Activated B cell treated with CpG ODN at 0.5 μM for 24 hours (primary cell): ENCODE results near the gene BEST4. TPM values are rescaled to one million over a fixed set of nuclear protein-coding genes. Genes with fewer than 3 reads are reported as not detected.
A peak's percentile ranks its signal among the peaks of the same experiment; 100 is the strongest.

Source experiments
- ATAC-seq: fragments of 200-7000 bp; cut with Tn5 transposase; one replicate; pipeline ENCODE4 v1.10.0; 2021; ENCODE audit warnings: low read depth, mild to moderate bottlenecking, moderate library complexity
- CTCF ChIA-PET: fragments of 350-600 bp; sonication (Branson Sonifier 250); formaldehyde crosslinking; loops from one replicate; lab custom pipeline; 2021; ENCODE audit warnings: antibody characterized with exemption; lab: Charles Lee
- POLR2A ChIA-PET: fragments of 350-600 bp; sonication (Branson Sonifier 250); formaldehyde crosslinking; loops from one replicate; lab custom pipeline; 2021; ENCODE audit warnings: antibody characterized with exemption; lab: Charles Lee
- DNase-seq: peaks from one replicate; pipeline ENCODE4 v3.0.0; 2022
- H3K27ac Mint-ChIP-seq: one replicate; pipeline ENCODE4 v1.8.0; 2020; ENCODE audit warnings: mixed read lengths
- H3K27me3 Mint-ChIP-seq: one replicate; pipeline ENCODE4 v1.8.0; 2021; ENCODE audit warnings: mixed read lengths
- H3K36me3 Mint-ChIP-seq: one replicate; pipeline ENCODE4 v1.8.0; 2021; ENCODE audit warnings: low read depth, mixed read lengths
- H3K4me1 Mint-ChIP-seq: one replicate; pipeline ENCODE4 v1.8.0; 2021; ENCODE audit warnings: mixed read lengths
- H3K4me3 Mint-ChIP-seq: one replicate; pipeline ENCODE4 v1.8.0; 2020; ENCODE audit warnings: mild to moderate bottlenecking, mixed read lengths
- H3K9me3 Mint-ChIP-seq: one replicate; pipeline ENCODE4 v1.8.0; 2020; ENCODE audit warnings: mixed read lengths
- CTCF ChIP-seq: fragments of 200-600 bp; IDR thresholded peaks from one replicate; pipeline ENCODE4 v1.8.0; 2022; ENCODE audit warnings: antibody characterized with exemption, mild to moderate bottlenecking
- intact Hi-C: fragments of 100-400 bp; cut with micrococcal nuclease; formaldehyde crosslinking; loops from one replicate; pipeline ENCODE4 v1.15.1; 2024
- total RNA-seq: library from RNA; stranded (reverse); gene quantifications from 2 replicates; pipeline ENCODE4 v1.2.3, GENCODE V29; 2022

BEST4 gene
- total RNA-seq, 1 donor from 2014 or later = 0.62 TPM

GRCh38 chr1:44760876-44761275, 27.1 kb downstream of the BEST4 start:
- CTCF ChIA-PET = no interaction called here
- no peaks in the 10 kb centered on the region for H3K27me3 Mint-ChIP-seq
- DNase-seq = no peak
- H3K36me3 Mint-ChIP-seq = no peaks in the 10 kb centered on the region
- no peak for ATAC-seq
- peaks cover 13% of the 10 kb centered on the region for H3K4me1 Mint-ChIP-seq
- H3K9me3 Mint-ChIP-seq = no peaks in the 10 kb centered on the region
- H3K27ac Mint-ChIP-seq = no peak overlapping the region
- TF ChIP-seq CTCF = no peak
- intact Hi-C loops = no loop called here
- POLR2A ChIA-PET = interaction anchor here (0.9 to 1.8 kb wide), 2 partner anchors 15 to 40 kb away, joined by 3 to 6 read pairs; no protein-coding TSS in a partner anchor
- no peak overlapping the region for H3K4me3 Mint-ChIP-seq

GRCh38 chr1:44759077-44759476, 28.9 kb downstream of the BEST4 start:
- POLR2A ChIA-PET = interaction anchor here (1.1 to 1.8 kb wide), 3 partner anchors 17 to 41 kb away, joined by 3 to 6 read pairs (median 4); partner anchors contain the start of genes PLK3 and RPS8
- peaks cover 18% of the 10 kb centered on the region for H3K4me1 Mint-ChIP-seq
- H3K27me3 Mint-ChIP-seq = no peaks in the 10 kb centered on the region
- H3K4me3 Mint-ChIP-seq = no peak overlapping the region
- H3K27ac Mint-ChIP-seq = no peak overlapping the region
- CTCF ChIA-PET = no interaction called here
- no peaks in the 10 kb centered on the region for H3K36me3 Mint-ChIP-seq
- intact Hi-C loops = no loop called here
- DNase-seq (no peak), ATAC-seq (no peak)
- no peaks in the 10 kb centered on the region for H3K9me3 Mint-ChIP-seq
- no peak for TF ChIP-seq CTCF

GRCh38 chr1:44757420-44757819, 30.6 kb downstream of the BEST4 start:
- Mint-ChIP-seq H3K27me3 (no peaks in the 10 kb centered on the region), H3K36me3 (no peaks in the 10 kb centered on the region), H3K4me1 (peaks cover 25% of the 10 kb centered on the region), H3K4me3 (no peak overlapping the region), H3K9me3 (no peaks in the 10 kb centered on the region), H3K27ac (peak overlapping the region; percentile 59)
- DNase-seq (no peak), ATAC-seq (peak; percentile 70)
- ChIA-PET POLR2A (no interaction called here), CTCF (no interaction called here)
- intact Hi-C loops = no loop called here
- TF ChIP-seq CTCF = no peak

- ChIA-PET CTCF (interaction anchor here (1.3 kb wide), 1 partner anchor 45 kb away, joined by 3 read pairs; no protein-coding TSS in a partner anchor), POLR2A (interaction anchor here (1.1 to 1.5 kb wide), 2 partner anchors 27 to 30 kb away, joined by 3 to 11 read pairs; partner anchors contain the start of gene RPS8)
- ATAC-seq = no peak
- Mint-ChIP-seq H3K9me3 (no peaks in the 10 kb centered on the region), H3K4me1 (peaks cover 6% of the 10 kb centered on the region), H3K36me3 (no peaks in the 10 kb centered on the region), H3K27me3 (no peaks in the 10 kb centered on the region), H3K4me3 (no peak overlapping the region), H3K27ac (no peak overlapping the region)
- intact Hi-C loops = no loop called here
- DNase-seq = no peak
- no peak for TF ChIP-seq CTCF
These were observed 40.1 kb downstream of the BEST4 start for GRCh38 chr1:44747878-44748277.

GRCh38 chr1:44743211-44743610, 44.8 kb downstream of the BEST4 start:
- ChIA-PET POLR2A (interaction anchor here (0.9 to 1.5 kb wide), 6 partner anchors 10 to 32 kb away, joined by 3 to 7 read pairs (median 4); partner anchors contain the start of genes RNU5D-1 and RPS8), CTCF (no interaction called here)
- peaks cover 5% of the 10 kb centered on the region for H3K36me3 Mint-ChIP-seq
- ATAC-seq (no peak), DNase-seq (no peak)
- H3K4me1 Mint-ChIP-seq = peaks cover 15% of the 10 kb centered on the region
- no peaks in the 10 kb centered on the region for H3K9me3 Mint-ChIP-seq
- intact Hi-C loops = no loop called here
- TF ChIP-seq CTCF = no peak
- no peak overlapping the region for H3K27ac Mint-ChIP-seq
- H3K4me3 Mint-ChIP-seq = no peak overlapping the region
- H3K27me3 Mint-ChIP-seq = no peaks in the 10 kb centered on the region
